OCI-LY7 (cell line): ENCODE results near the gene TMEM18. TPM values are rescaled to one million over a fixed set of nuclear protein-coding genes. Genes with fewer than 3 reads are reported as not detected.

Experiments
- BruUV-seq: library from RNA; stranded (reverse); fragments of 400-500 nt; replicated peaks from 2 replicates; lab custom pipeline; 2021; lab: Mats Ljungman, UMichigan
- CTCF ChIA-PET: fragments of 300-600 bp; sonication (Branson Sonifier 250); formaldehyde crosslinking; loops from one replicate; lab custom pipeline; 2022; ENCODE audit warnings: antibody characterized with exemption; ENCODE audit not compliant: unreplicated experiment; lab: Charles Lee
- POLR2A ChIA-PET: fragments of 300-600 bp; sonication (Branson Sonifier 250); formaldehyde crosslinking; loops from one replicate; lab custom pipeline; 2022; ENCODE audit warnings: antibody characterized with exemption; lab: Charles Lee
- DNase-seq: peaks from one replicate; pipeline ENCODE4 v3.0.0-alpha.2; 2015; ENCODE audit warnings: low spot score
- H2AFZ ChIP-seq: fragments of 200-600 bp; sonication (generic), shearing (Covaris generic); 2 replicates; pipeline ENCODE4 v1.6.1; 2014; ENCODE audit warnings: mild to moderate bottlenecking, antibody characterized with exemption, low read length, moderate library complexity
- H3K27ac ChIP-seq: fragments of 200-600 bp; sonication (generic); 2 replicates; pipeline ENCODE4 v1.5.1; 2014; ENCODE audit warnings: mixed run types, low read depth, mild to moderate bottlenecking, moderate library complexity, low read length, inconsistent platforms; ENCODE audit not compliant: poor library complexity, severe bottlenecking
- H3K36me3 ChIP-seq: fragments of 200-600 bp; sonication (generic); 2 replicates; pipeline ENCODE4 v1.6.1; 2014; ENCODE audit warnings: mild to moderate bottlenecking, antibody characterized with exemption, low read length, moderate library complexity, mixed read lengths; ENCODE audit not compliant: insufficient read depth
- H3K4me1 ChIP-seq: fragments of 200-600 bp; sonication (generic); 2 replicates; pipeline ENCODE4 v1.5.1; 2014; ENCODE audit warnings: mild to moderate bottlenecking, low read length; ENCODE audit not compliant: insufficient read depth, poor library complexity, severe bottlenecking
- H3K4me2 ChIP-seq: fragments of 200-600 bp; sonication (generic); 2 replicates; pipeline ENCODE4 v1.6.1; 2014; ENCODE audit warnings: mild to moderate bottlenecking, low read length
- H3K4me3 ChIP-seq: fragments of 200-600 bp; sonication (generic); 2 replicates; pipeline ENCODE4 v1.5.1; 2014; ENCODE audit warnings: mild to moderate bottlenecking, low read depth, low read length; ENCODE audit not compliant: poor library complexity, severe bottlenecking
- H3K79me2 ChIP-seq: fragments of 200-600 bp; sonication (generic); 2 replicates; pipeline ENCODE4 v1.6.1; 2016; ENCODE audit warnings: low read depth, mild to moderate bottlenecking, low read length, moderate library complexity, mixed read lengths; ENCODE audit not compliant: insufficient read depth
- H3K9me2 ChIP-seq: fragments of 200-600 bp; sonication (generic); 2 replicates; pipeline ENCODE4 v1.6.1; 2016; ENCODE audit warnings: mild to moderate bottlenecking, low read length, mixed read lengths; ENCODE audit not compliant: insufficient read depth
- H3K9me3 ChIP-seq: fragments of 200-600 bp; sonication (generic); 2 replicates; pipeline ENCODE4 v1.6.1; 2014; ENCODE audit warnings: mild to moderate bottlenecking, mixed run types, low read length, mixed read lengths
- H4K20me1 ChIP-seq: fragments of 200-600 bp; sonication (generic); 2 replicates; pipeline ENCODE4 v1.6.1; 2014; ENCODE audit warnings: mild to moderate bottlenecking, antibody characterized with exemption, low read length, moderate library complexity, mixed read lengths; ENCODE audit not compliant: insufficient read depth
- CTCF ChIP-seq: fragments of 200-600 bp; sonication (generic); conservative IDR thresholded peaks from 2 replicates; pipeline ENCODE4 v1.5.1; 2014; ENCODE audit warnings: mild to moderate bottlenecking, antibody characterized with exemption, low read length, moderate library complexity, mixed read lengths
- EZH2phosphoT487 ChIP-seq: fragments of 200-600 bp; sonication (generic); IDR thresholded peaks from 2 replicates; pipeline ENCODE4 v1.6.1; 2018; ENCODE audit warnings: low read depth, borderline replicate concordance, mild to moderate bottlenecking, mixed run types, antibody characterized with exemption, low read length, moderate library complexity, mixed read lengths
- intact Hi-C: fragments of 100-400 bp; cut with micrococcal nuclease; formaldehyde crosslinking; loops from one replicate; pipeline ENCODE4 v1.10.0; 2022; ENCODE audit not compliant: unreplicated experiment
- total RNA-seq, 2 experiments: library from RNA; depleted of rRNA in 1 of 2; stranded (reverse); fragments of >200 nt in 1 of 2; shearing (Covaris generic) in 1 of 2; gene quantifications; 2 replicates each; pipeline ENCODE4 v1.2.3, GENCODE V29; 2014 to 2022

Gene TMEM18
- total RNA-seq, 2 experiments from 2014 or later = 18.2 to 31.1 TPM

GRCh38 chr2:618005-618404 is 59.2 kb downstream of the TMEM18 start:
- no peak overlapping the region for H3K27ac ChIP-seq
- H2AFZ ChIP-seq = no peak overlapping the region
- no peaks in the 10 kb centered on the region for H3K36me3 ChIP-seq
- H3K4me1 ChIP-seq = no peaks in the 10 kb centered on the region
- ChIA-PET POLR2A (no interaction called here), CTCF (no interaction called here)
- intact Hi-C loops = no loop called here
- no peaks in the 10 kb centered on the region for H4K20me1 ChIP-seq
- no peaks in the 10 kb centered on the region for H3K9me3 ChIP-seq
- no peak overlapping the region for H3K4me2 ChIP-seq
- no peaks in the 10 kb centered on the region for H3K79me2 ChIP-seq
- BruUV-seq = no TSS peak
- DNase-seq = no peak
- no peak overlapping the region for H3K4me3 ChIP-seq
- TF ChIP-seq EZH2phosphoT487 (no peak), CTCF (no peak)
- H3K9me2 ChIP-seq = no peaks in the 10 kb centered on the region
